SK-N-MC (cell line): Measurements from ENCODE around the gene OBSCN.

ENCODE experiments used
- EZH2 ChIP-seq: fragments of 200-600 bp; sonication (generic); IDR thresholded peaks from one replicate; pipeline ENCODE4 v1.6.1; 2017; ENCODE audit warnings: antibody characterized with exemption
- FOXP2 ChIP-seq: optimal IDR thresholded peaks from 2 replicates; pipeline ENCODE3; 2011; ENCODE audit warnings: mild to moderate bottlenecking, moderate library complexity; ENCODE audit not compliant: insufficient read depth; ENCODE audit errors: extremely low read length, control extremely low read depth
- POLR2AphosphoS5 ChIP-seq: IDR thresholded peaks from 2 replicates; pipeline ENCODE4 v1.6.1; 2012; ENCODE audit warnings: mild to moderate bottlenecking, low read depth, low read length, borderline replicate concordance

DNA sequence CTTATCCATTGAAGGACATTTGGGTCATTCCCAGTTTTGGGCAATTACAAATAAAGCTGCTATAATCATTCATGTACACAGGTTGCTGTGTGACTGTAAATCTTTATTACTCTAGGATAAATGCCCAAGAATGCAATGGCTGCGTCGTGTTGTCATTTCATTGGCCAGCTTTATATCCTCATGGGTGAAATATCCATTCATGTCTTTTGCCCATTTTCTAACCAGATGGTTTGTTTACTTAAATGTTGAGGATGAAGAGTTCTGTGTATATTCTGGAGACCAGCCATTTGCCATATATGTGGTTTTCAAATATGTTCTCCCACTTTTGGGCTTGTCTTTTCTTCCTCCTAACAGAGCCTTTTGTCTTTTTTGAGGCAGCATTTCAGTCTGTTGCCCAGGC is 173.5 kb downstream of the OBSCN start:
- no peak for TF ChIP-seq POLR2AphosphoS5
- no peak for TF ChIP-seq EZH2
- TF ChIP-seq FOXP2, result no peak
